CD14-positive monocyte (primary cell): ENCODE results near the gene TMA7B. TPM values are rescaled to one million over a fixed set of nuclear protein-coding genes. Genes with fewer than 3 reads are reported as not detected.
A peak's percentile ranks its signal among the peaks of the same experiment; 100 is the strongest.

ENCODE experiments used
- DNase-seq, 3 donors: peaks; one replicate each; pipeline ENCODE4 v3.0.0-alpha.2; 2011 to 2022
- H2AFZ ChIP-seq: 2 replicates; pipeline ENCODE4 v1.6.0; 2012; ENCODE audit warnings: mild to moderate bottlenecking, low read depth, low read length, inconsistent platforms; ENCODE audit not compliant: insufficient read depth, poor library complexity, severe bottlenecking
- H3K27ac ChIP-seq, 2 donors: 1 replicate in 1 of 2; 2 replicates in 1 of 2; pipeline ENCODE4 v1.5.1; 2012 to 2013; ENCODE audit warnings: low read length in 2 of 2, control low read depth in 1 of 2, inconsistent platforms in 1 of 2, low read depth in 1 of 2, mild to moderate bottlenecking in 1 of 2
- H3K27me3 ChIP-seq, 2 donors: one replicate each; pipeline versions ENCODE4 v1.6.0 to v1.6.1; 2011 to 2013; ENCODE audit warnings: low read length in 2 of 2; ENCODE audit not compliant: control insufficient read depth in 2 of 2, insufficient read depth in 2 of 2
- H3K36me3 ChIP-seq, 2 donors: replicated peaks in 1 of 2; 1 replicate in 1 of 2; 2 replicates in 1 of 2; pipeline versions ENCODE4 v1.5.1 to v1.6.1; 2012 to 2013; ENCODE audit warnings: low read length in 2 of 2, control low read depth in 1 of 2, inconsistent platforms in 1 of 2, mild to moderate bottlenecking in 1 of 2; ENCODE audit not compliant: insufficient read depth in 2 of 2, control insufficient read depth in 1 of 2
- H3K4me1 ChIP-seq, 2 donors: 1 replicate in 1 of 2; 2 replicates in 1 of 2; pipeline versions ENCODE4 v1.5.1 to v1.6.1; 2012 to 2013; ENCODE audit warnings: low read length in 2 of 2, control low read depth in 1 of 2, inconsistent platforms in 1 of 2, mild to moderate bottlenecking in 1 of 2, moderate library complexity in 1 of 2; ENCODE audit not compliant: insufficient read depth in 2 of 2, control insufficient read depth in 1 of 2
- H3K4me2 ChIP-seq: replicated peaks from 2 replicates; pipeline ENCODE3; 2012; ENCODE audit warnings: low read length, moderate library complexity, mild to moderate bottlenecking; ENCODE audit not compliant: poor library complexity, severe bottlenecking; ENCODE audit errors: extremely low read depth
- H3K4me3 ChIP-seq, 3 experiments: fragments of 200-600 bp in 1 of 3; sonication (generic) in 1 of 3; replicated peaks in 1 of 3; 1 replicate in 2 of 3; 2 replicates in 1 of 3; pipeline ENCODE4 v1.5.1; 2011 to 2013; ENCODE audit warnings: low read length in 3 of 3, mild to moderate bottlenecking in 3 of 3, control low read depth in 2 of 3, low read depth in 2 of 3, inconsistent platforms in 1 of 3, moderate library complexity in 1 of 3
- H3K79me2 ChIP-seq: 2 replicates; pipeline ENCODE4 v1.6.0; 2012; ENCODE audit warnings: mild to moderate bottlenecking, control low read depth, inconsistent platforms, low read length, moderate library complexity; ENCODE audit not compliant: insufficient read depth
- H3K9ac ChIP-seq: 2 replicates; pipeline ENCODE4 v1.6.0; 2017; ENCODE audit warnings: low read length, mild to moderate bottlenecking; ENCODE audit not compliant: insufficient read depth, poor library complexity, severe bottlenecking
- H3K9me3 ChIP-seq, 2 donors: replicated peaks in 1 of 2; 1 replicate in 1 of 2; 2 replicates in 1 of 2; pipeline versions ENCODE4 v1.5.1 to v1.6.1; 2012 to 2013; ENCODE audit warnings: low read length in 2 of 2, control low read depth in 1 of 2; ENCODE audit not compliant: control insufficient read depth in 1 of 2, insufficient read depth in 1 of 2
- H4K20me1 ChIP-seq: 2 replicates; pipeline ENCODE4 v1.6.0; 2012; ENCODE audit warnings: mild to moderate bottlenecking, low read length, control low read depth, moderate library complexity; ENCODE audit not compliant: insufficient read depth
- H3K27ac Mint-ChIP-seq, 7 donors: one replicate each; pipeline ENCODE4 v1.8.0; 2020; ENCODE audit warnings: mild to moderate bottlenecking in 7 of 7, mixed read lengths in 7 of 7, moderate library complexity in 6 of 7, inconsistent platforms in 2 of 7
- H3K27me3 Mint-ChIP-seq, 3 donors: one replicate each; pipeline ENCODE4 v1.8.0; 2021 to 2022; ENCODE audit warnings: low read depth in 3 of 3, mild to moderate bottlenecking in 3 of 3, mixed read lengths in 3 of 3, moderate library complexity in 3 of 3, inconsistent platforms in 1 of 3
- H3K36me3 Mint-ChIP-seq, 2 donors: one replicate each; pipeline ENCODE4 v1.8.0; 2020; ENCODE audit warnings: mixed read lengths in 2 of 2, inconsistent platforms in 1 of 2, mild to moderate bottlenecking in 1 of 2
- H3K4me1 Mint-ChIP-seq: one replicate; pipeline ENCODE4 v1.8.0; 2020; ENCODE audit warnings: mild to moderate bottlenecking, mixed read lengths
- H3K4me3 Mint-ChIP-seq, 2 donors: one replicate each; pipeline ENCODE4 v1.8.0; 2020; ENCODE audit warnings: mild to moderate bottlenecking in 2 of 2, mixed read lengths in 2 of 2, moderate library complexity in 1 of 2
- H3K9me3 Mint-ChIP-seq, 7 donors: one replicate each; pipeline ENCODE4 v1.8.0; 2020 to 2022; ENCODE audit warnings: mixed read lengths in 7 of 7, mild to moderate bottlenecking in 6 of 7, moderate library complexity in 6 of 7, inconsistent platforms in 2 of 7
- CTCF ChIP-seq: fragments of 200-600 bp; IDR thresholded peaks from one replicate; pipeline ENCODE4 v1.8.0; 2022; ENCODE audit warnings: antibody characterized with exemption, mild to moderate bottlenecking
- whole genome bisulfite sequencing: methylation state at CpG from one replicate; pipeline ENCODE4 v1.1.5; 2013; ENCODE audit warnings: missing lambda C conversion rate; ENCODE audit not compliant: insufficient coverage; 5-methylcytosine and 5-hydroxymethylcytosine counted together
- intact Hi-C, 2 donors: fragments of 100-400 bp; cut with micrococcal nuclease; formaldehyde crosslinking; loops; one replicate each; pipeline versions ENCODE4 v1.15.0 to v1.15.1; 2023
- polyA plus RNA-seq, 3 donors: library from polyadenylated mRNA; depleted of rRNA in 1 of 3; unstranded in 2 of 3; stranded (reverse) in 1 of 3; fragments of 300-500 nt in 2 of 3; fragments of >200 nt in 1 of 3; fragmentation: Illumina TruSeq in 2 of 3; gene quantifications; 1 replicate in 2 of 3; 2 replicates in 1 of 3; pipeline ENCODE4 v1.2.3, GENCODE V29; 2012 to 2021

Gene TMA7B
- polyA plus RNA-seq, 3 donors, result 0.13 TPM; not detected in 2

GRCh38 chr22:39933741-39934140 is 26.5 kb upstream of the TMA7B start:
- H3K27ac Mint-ChIP-seq, result peak overlapping the region in 1 of 7 donors; percentile 32
- no peaks in the 10 kb centered on the region for H3K36me3 Mint-ChIP-seq
- Histone ChIP-seq H3K9ac (no peak overlapping the region), H4K20me1 (no peaks in the 10 kb centered on the region), H3K9me3 (no peaks in the 10 kb centered on the region), H3K27me3 (peaks cover 4 to 14% of the 10 kb centered on the region in 2 donors), H2AFZ (no peak overlapping the region), H3K4me1 (peaks cover 15 to 27% of the 10 kb centered on the region in 2 donors), H3K79me2 (no peaks in the 10 kb centered on the region), H3K36me3 (no peaks in the 10 kb centered on the region), H3K27ac (no peak overlapping the region), H3K4me3 (no peak overlapping the region), H3K4me2 (no peak overlapping the region)
- H3K4me3 Mint-ChIP-seq, result no peak overlapping the region
- peaks cover 21% of the 10 kb centered on the region for H3K4me1 Mint-ChIP-seq
- intact Hi-C loops, result loop anchor here in 1 of 2 donors (10.0 kb wide), 1 partner anchor 61 kb away; the partner anchor contains the start of gene FAM83F
- peaks cover 22 to 28% (median 24%) of the 10 kb centered on the region in 3 donors for H3K27me3 Mint-ChIP-seq
- no peak for DNase-seq
- H3K9me3 Mint-ChIP-seq, result no peaks in the 10 kb centered on the region
- no peak for TF ChIP-seq CTCF
- no CpG with 5 or more reads among the region's 8 CpGs for WGBS

- DNase-seq, result no peak
- Histone ChIP-seq H3K36me3 (no peaks in the 10 kb centered on the region), H3K9me3 (no peaks in the 10 kb centered on the region), H3K4me3 (no peak overlapping the region), H3K9ac (no peak overlapping the region), H2AFZ (no peak overlapping the region), H3K79me2 (no peaks in the 10 kb centered on the region), H4K20me1 (no peaks in the 10 kb centered on the region), H3K27ac (no peak overlapping the region), H3K4me1 (peaks cover 8 to 18% of the 10 kb centered on the region in 2 donors), H3K4me2 (no peak overlapping the region), H3K27me3 (peaks cover 4 to 16% of the 10 kb centered on the region in 2 donors)
- H3K9me3 Mint-ChIP-seq, result no peaks in the 10 kb centered on the region
- peaks cover 21% of the 10 kb centered on the region for H3K4me1 Mint-ChIP-seq
- WGBS, result no CpG with 5 or more reads among the region's 4 CpGs
- H3K4me3 Mint-ChIP-seq, result peak overlapping the region in 1 of 2 donors; percentile 46
- no peak overlapping the region for H3K27ac Mint-ChIP-seq
- H3K36me3 Mint-ChIP-seq, result no peaks in the 10 kb centered on the region
- H3K27me3 Mint-ChIP-seq, result peaks cover 22 to 33% (median 24%) of the 10 kb centered on the region in 3 donors
- intact Hi-C loops, result loop anchor here in 1 of 2 donors (10.0 kb wide), 1 partner anchor 60 kb away; the partner anchor contains the start of gene FAM83F
- no peak for TF ChIP-seq CTCF
Measured at GRCh38 chr22:39935116-39935515, 25.1 kb upstream of the TMA7B start.
